NCI-H2029 treated with DMSO at 0.1 percent for 48 hours (cell line): ENCODE results near the gene GABRG1.

Experiments used
- DNase-seq: peaks from one replicate; lab custom pipeline; 2025; lab: John Stamatoyannopoulos, UW

GABRG1 gene

GRCh38 chr4:46123913-46124755 is at the start of gene GABRG1:
Gene GABRG1 (minus strand): TSS chr4:46124054. CDS start chr4:46123913, 141 bp downstream.
- DNase-seq = no peak

- no peak for DNase-seq
Measured at GRCh38 chr4:46146993-46147392, 23.1 kb upstream of the GABRG1 start.

- DNase-seq = no peak
Measured at GRCh38 chr4:46131498-46132057, 7.7 kb upstream of the GABRG1 start.

GRCh38 chr4:46124773-46125413 is 1.0 kb upstream of the GABRG1 start:
- no peak for DNase-seq

- DNase-seq = no peak
Measured at GRCh38 chr4:46081674-46082073, 42.2 kb downstream of the GABRG1 start.

GRCh38 chr4:46081248-46081647 is 42.6 kb downstream of the GABRG1 start:
- no peak for DNase-seq

- DNase-seq = no peak
Measured at GRCh38 chr4:46073778-46074177, 50.1 kb downstream of the GABRG1 start.

- no peak for DNase-seq
Measured at GRCh38 chr4:46051392-46051791, 72.5 kb downstream of the GABRG1 start.

- no peak for DNase-seq
Measured at GRCh38 chr4:46032056-46032455, 91.8 kb downstream of the GABRG1 start.

GRCh38 chr4:46016306-46016705 is 107.5 kb downstream of the GABRG1 start:
- DNase-seq = no peak

- no peak for DNase-seq
Measured at GRCh38 chr4:45992728-45993127, 131.1 kb downstream of the GABRG1 start.

- no peak for DNase-seq
Measured at GRCh38 chr4:45989775-45990174, 134.1 kb downstream of the GABRG1 start.

GRCh38 chr4:45987858-45988257 is 136.0 kb downstream of the GABRG1 start:
- DNase-seq = no peak
